Astrocyte (in vitro differentiated cells and primary cell): ENCODE data around the gene KLC3.

Experiments
- EZH2 ChIP-seq: IDR thresholded peaks from 2 replicates; pipeline ENCODE4 v1.6.1; 2012; ENCODE audit warnings: mild to moderate bottlenecking, low read length, inconsistent platforms; ENCODE audit not compliant: insufficient read depth
- TF ChIP-seq, protein P1 (sequence below): IDR thresholded peaks from 2 replicates; pipeline ENCODE4 v1.5.1; 2011; ENCODE audit warnings: low read depth, mild to moderate bottlenecking, inconsistent platforms, low read length, moderate library complexity; ENCODE audit not compliant: insufficient read depth

DNA sequence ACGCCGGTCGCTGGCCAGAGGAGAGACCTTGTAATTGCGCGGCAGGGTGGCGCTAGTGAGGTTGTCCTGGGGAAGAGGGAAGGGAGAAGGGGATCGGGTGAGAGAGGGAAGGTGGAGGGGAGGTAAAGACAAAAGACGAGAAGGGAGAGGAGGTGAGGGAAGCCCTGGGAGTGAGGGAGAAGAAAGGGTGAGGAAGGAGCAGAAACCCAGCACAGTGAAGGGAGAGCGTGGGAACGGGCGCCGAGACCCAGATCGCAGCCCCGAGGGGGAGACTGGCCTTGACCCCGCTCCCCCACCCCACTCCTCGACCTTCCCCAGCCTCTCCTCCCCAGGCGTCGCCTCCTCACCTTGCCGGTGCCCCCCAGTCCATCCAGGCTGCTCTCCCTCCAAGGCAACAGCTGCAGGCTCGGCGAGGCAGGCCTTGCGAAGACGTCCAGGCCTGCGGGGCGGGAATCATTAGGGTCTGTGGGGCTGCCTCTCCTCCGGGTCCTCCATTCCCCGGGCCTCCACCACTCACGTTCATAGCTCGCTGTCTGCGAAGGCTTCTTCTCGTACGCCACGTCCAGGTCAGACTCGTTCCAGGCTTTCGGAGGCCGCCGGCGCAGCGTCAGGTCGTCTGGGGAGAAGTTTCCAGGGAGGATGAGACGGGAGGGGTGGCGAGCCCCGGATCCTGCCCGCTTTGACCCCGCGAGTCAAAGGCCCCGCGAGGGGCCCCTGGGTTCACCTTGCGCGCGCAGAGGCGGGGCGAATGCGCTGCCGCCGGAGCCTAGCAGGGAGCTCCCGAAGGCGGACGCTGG lies 55.5 kb downstream of the KLC3 start:
- TF ChIP-seq, protein P1, sequence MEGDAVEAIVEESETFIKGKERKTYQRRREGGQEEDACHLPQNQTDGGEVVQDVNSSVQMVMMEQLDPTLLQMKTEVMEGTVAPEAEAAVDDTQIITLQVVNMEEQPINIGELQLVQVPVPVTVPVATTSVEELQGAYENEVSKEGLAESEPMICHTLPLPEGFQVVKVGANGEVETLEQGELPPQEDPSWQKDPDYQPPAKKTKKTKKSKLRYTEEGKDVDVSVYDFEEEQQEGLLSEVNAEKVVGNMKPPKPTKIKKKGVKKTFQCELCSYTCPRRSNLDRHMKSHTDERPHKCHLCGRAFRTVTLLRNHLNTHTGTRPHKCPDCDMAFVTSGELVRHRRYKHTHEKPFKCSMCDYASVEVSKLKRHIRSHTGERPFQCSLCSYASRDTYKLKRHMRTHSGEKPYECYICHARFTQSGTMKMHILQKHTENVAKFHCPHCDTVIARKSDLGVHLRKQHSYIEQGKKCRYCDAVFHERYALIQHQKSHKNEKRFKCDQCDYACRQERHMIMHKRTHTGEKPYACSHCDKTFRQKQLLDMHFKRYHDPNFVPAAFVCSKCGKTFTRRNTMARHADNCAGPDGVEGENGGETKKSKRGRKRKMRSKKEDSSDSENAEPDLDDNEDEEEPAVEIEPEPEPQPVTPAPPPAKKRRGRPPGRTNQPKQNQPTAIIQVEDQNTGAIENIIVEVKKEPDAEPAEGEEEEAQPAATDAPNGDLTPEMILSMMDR, result no peak
- TF ChIP-seq EZH2, result no peak
